GM21515 (cell line): Measurements from ENCODE around the gene VEGFA.

Experiments used
- ATAC-seq: cut with Tn5 transposase; IDR thresholded peaks from one replicate; pipeline ENCODE4 v1.9.1; 2021; ENCODE audit not compliant: unreplicated experiment

VEGFA gene

GRCh38 chr6:43738877-43739641 is 31.0 kb upstream of the VEGFA start:
- ATAC-seq, result no peak

GRCh38 chr6:43739642-43740091 is 30.3 kb upstream of the VEGFA start:
- no peak for ATAC-seq

GRCh38 chr6:43740321-43740960 is 29.6 kb upstream of the VEGFA start:
- no peak for ATAC-seq

- no peak for ATAC-seq
These were observed 28.8 kb upstream of the VEGFA start for GRCh38 chr6:43740961-43741764.

- ATAC-seq, result no peak
These were observed 28.2 kb upstream of the VEGFA start for GRCh38 chr6:43741829-43742228.

- ATAC-seq, result no peak
These were observed 27.7 kb upstream of the VEGFA start for GRCh38 chr6:43742285-43742684.

GRCh38 chr6:43742931-43743632 is 26.9 kb upstream of the VEGFA start:
- no peak for ATAC-seq

- ATAC-seq, result no peak
These were observed 26.2 kb upstream of the VEGFA start for GRCh38 chr6:43743682-43744381.

GRCh38 chr6:43744491-43744890 is 25.5 kb upstream of the VEGFA start:
- ATAC-seq, result no peak

- ATAC-seq, result no peak
These were observed 24.9 kb upstream of the VEGFA start for GRCh38 chr6:43744931-43745727.

GRCh38 chr6:43746071-43746470 is 23.9 kb upstream of the VEGFA start:
- no peak for ATAC-seq

GRCh38 chr6:43746613-43747102 is 23.4 kb upstream of the VEGFA start:
- ATAC-seq, result no peak

- ATAC-seq, result no peak
These were observed 22.2 kb upstream of the VEGFA start for GRCh38 chr6:43747784-43748183.

- ATAC-seq, result no peak
These were observed 21.2 kb upstream of the VEGFA start for GRCh38 chr6:43748765-43749164.

- no peak for ATAC-seq
These were observed 20.6 kb upstream of the VEGFA start for GRCh38 chr6:43749461-43749860.

- no peak for ATAC-seq
These were observed 19.4 kb upstream of the VEGFA start for GRCh38 chr6:43750622-43751021.

GRCh38 chr6:43753570-43754183 is 16.3 kb upstream of the VEGFA start:
- ATAC-seq, result no peak

GRCh38 chr6:43757966-43758616 is 11.9 kb upstream of the VEGFA start:
- no peak for ATAC-seq

GRCh38 chr6:43758617-43759050 is 11.4 kb upstream of the VEGFA start:
- ATAC-seq, result no peak
